GM18867 (cell line): ENCODE data around the gene CCDC102B.
"Not testable (repeated sequence)": the region's sequence is repeated elsewhere in the genome, so short reads cannot be mapped to it uniquely, and the experiment has no call there.

Experiments used
- ATAC-seq: cut with Tn5 transposase; IDR thresholded peaks from one replicate; pipeline ENCODE4 v1.9.1; 2021; ENCODE audit warnings: mild to moderate bottlenecking, moderate library complexity; ENCODE audit not compliant: unreplicated experiment

Gene CCDC102B

DNA sequence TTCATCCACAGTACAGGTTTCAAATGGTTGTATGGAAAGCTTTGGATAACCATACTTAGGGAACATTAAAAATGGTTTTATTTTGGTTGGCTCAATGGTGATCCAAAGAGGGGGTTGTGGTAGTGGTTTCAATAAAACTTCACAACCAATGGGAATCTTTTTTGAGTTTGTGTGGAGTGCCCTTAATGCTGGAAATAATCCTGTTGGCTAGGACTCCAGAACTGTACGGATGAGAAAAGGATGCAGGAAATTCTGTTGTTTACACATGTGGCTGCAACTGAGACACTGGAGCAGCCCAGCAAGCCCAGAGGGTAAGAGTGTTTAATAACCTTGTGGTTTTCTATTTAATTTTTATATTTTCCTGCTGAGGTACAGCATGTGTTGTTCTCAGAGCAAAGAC is at the start of gene CCDC102B:
TSS of gene CCDC102B (plus strand) at position 210 of the 400 bp plus-strand sequence. CDS start 38,684 bp downstream, outside the sequence.
- no peak for ATAC-seq

GRCh38 chr18:68757126-68757525 is 40.8 kb upstream of the CCDC102B start:
- ATAC-seq, result no peak

GRCh38 chr18:68759308-68759707 is 38.6 kb upstream of the CCDC102B start:
- no peak for ATAC-seq

GRCh38 chr18:68763083-68763482 is 34.8 kb upstream of the CCDC102B start:
- ATAC-seq, result no peak

- ATAC-seq, result no peak
These were observed 33.9 kb upstream of the CCDC102B start for GRCh38 chr18:68764016-68764415.

- no peak for ATAC-seq
These were observed 31.4 kb upstream of the CCDC102B start for GRCh38 chr18:68766433-68766832.

- ATAC-seq, result no peak
These were observed 28.4 kb upstream of the CCDC102B start for GRCh38 chr18:68769461-68769860.

DNA sequence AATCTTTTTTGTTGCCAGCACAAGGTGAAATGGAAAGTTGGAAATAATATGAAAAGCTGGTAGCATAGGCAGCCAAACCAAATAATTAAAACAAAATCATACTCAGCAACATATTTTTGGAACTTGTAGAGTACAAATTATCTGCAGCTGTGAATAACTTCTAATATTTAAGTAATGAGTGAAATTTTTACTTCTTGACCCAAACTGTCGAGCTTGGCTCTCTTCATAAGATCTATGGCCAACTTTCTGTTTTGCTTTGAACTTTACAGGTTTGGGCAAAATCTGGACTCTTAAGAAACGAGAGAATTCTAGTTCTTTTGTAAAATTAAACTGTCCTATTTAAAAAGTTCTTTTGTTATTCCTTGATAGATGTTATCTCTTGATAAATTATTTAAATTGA is 25.6 kb upstream of the CCDC102B start:
- no peak for ATAC-seq

- no peak for ATAC-seq
These were observed 19.5 kb upstream of the CCDC102B start for GRCh38 chr18:68778280-68778886.

DNA sequence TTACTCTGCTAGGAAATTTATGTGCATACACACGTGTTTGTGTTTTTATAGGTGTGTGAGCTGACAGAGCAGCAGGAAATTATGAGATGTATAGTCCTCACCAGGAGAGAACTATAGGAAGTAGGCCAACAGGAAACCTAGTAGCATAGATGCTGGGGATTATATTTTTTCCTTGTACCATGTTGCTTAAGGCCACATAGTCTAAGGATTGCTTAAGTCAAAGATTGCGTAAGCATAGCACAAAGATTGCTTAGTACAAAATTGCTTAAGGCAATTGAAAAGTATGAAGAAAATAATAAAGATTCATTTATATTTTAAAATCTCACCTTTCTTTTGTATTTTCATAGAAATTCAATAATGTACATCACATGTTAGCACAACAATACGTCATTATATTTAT is 18.7 kb upstream of the CCDC102B start:
- no peak for ATAC-seq

- ATAC-seq, result no peak
These were observed 16.9 kb upstream of the CCDC102B start for GRCh38 chr18:68780802-68781635.

DNA sequence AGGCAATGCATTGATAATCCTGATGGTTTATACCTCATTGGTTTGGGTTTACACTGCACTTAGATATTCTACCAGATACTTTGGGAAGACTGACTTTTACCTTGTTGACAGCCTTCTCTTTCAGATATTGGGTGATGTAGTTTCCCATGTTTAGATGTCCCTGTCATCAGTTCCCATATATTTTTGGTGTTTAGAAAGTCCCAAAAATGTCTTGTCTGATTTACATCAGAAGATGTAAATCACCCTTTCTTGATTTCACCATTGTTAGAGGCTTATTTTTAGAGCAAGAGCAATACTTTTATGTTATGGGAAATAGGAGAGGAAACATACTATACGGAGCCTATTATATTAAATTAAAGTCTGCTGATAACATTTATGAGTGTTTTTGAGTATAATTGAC is 14.4 kb upstream of the CCDC102B start:
- no peak for ATAC-seq

- no peak for ATAC-seq
These were observed 13.8 kb upstream of the CCDC102B start for GRCh38 chr18:68784071-68784470.

- ATAC-seq, result not testable (repeated sequence)
These were observed 7.6 kb upstream of the CCDC102B start for GRCh38 chr18:68790290-68790689.

GRCh38 chr18:68791801-68792200 is 6.1 kb upstream of the CCDC102B start:
- ATAC-seq, result no peak

- no peak for ATAC-seq
These were observed 3.9 kb upstream of the CCDC102B start for GRCh38 chr18:68793951-68794350.

GRCh38 chr18:68796936-68797690 is 767 bp upstream of the CCDC102B start:
- no peak for ATAC-seq

- no peak for ATAC-seq
These were observed 2.2 kb downstream of the CCDC102B start for GRCh38 chr18:68800075-68800474.

DNA sequence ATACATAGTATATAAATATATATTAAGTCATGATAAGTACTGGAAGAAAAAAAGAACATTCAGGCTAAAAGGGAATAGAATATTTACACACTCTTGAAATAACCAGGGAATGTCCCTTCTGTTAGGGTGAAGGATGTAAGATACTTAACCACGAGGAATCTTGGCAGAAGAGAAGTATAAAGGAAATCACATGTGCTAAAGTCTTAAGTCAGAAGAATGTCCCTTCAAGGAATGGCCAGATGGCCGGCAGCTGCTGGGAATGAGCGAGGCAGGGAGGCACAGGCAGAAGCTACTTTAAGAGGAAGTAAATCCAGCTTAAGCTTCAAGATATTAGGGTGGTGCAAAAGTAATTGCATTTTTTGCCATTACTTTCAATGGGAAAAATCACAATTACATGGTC is 5.5 kb downstream of the CCDC102B start:
- no peak for ATAC-seq

GRCh38 chr18:68817584-68817983 is 19.7 kb downstream of the CCDC102B start:
- ATAC-seq, result no peak

DNA sequence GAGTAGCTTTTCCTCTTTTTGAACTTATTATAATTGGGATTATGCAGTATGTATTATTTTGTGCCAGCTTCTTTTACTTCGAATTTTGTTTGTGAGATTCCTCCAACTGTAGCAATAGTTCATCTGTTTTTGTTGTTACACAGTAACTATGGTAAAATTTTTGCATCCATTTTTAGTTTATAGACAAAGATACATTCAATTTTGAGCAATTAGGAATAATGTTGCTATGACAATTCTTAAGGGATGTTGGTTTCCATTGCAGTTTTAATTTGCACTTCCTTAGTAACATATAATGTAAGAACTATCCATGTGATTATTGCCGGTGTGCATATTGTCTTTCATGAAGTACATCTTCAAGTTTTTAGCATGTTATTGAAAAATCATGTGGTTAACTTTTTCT is 20.7 kb downstream of the CCDC102B start:
- ATAC-seq, result no peak

- ATAC-seq, result no peak
These were observed 25.0 kb downstream of the CCDC102B start for GRCh38 chr18:68822926-68823325.
